Measurements from ENCODE around the gene CD300A.
"Not testable (repeated sequence)": the region's sequence is repeated elsewhere in the genome, so short reads cannot be mapped to it uniquely, and the experiment has no call there.

CD300A gene

GRCh38 chr17:74478420-74479100 is 12.1 kb downstream of the CD300A start:
- DNase-seq (ENCODE audit: low read depth in 3 of 3, low spot score in 1 of 3), result no peak

- no peak for DNase-seq (ENCODE audit: low read depth in 3 of 3, low spot score in 1 of 3)
Observed at GRCh38 chr17:74480290-74480689, 13.9 kb downstream of the CD300A start.

GRCh38 chr17:74481621-74482020 is 15.2 kb downstream of the CD300A start:
- no peak for DNase-seq (ENCODE audit: low read depth in 3 of 3, low spot score in 1 of 3)

GRCh38 chr17:74484066-74484465 is 17.6 kb downstream of the CD300A start:
- no peak for DNase-seq (ENCODE audit: low read depth in 3 of 3, low spot score in 1 of 3)

GRCh38 chr17:74485022-74485743 is 18.7 kb downstream of the CD300A start:
- no peak for DNase-seq (ENCODE audit: low read depth in 3 of 3, low spot score in 1 of 3)

- DNase-seq (ENCODE audit: low read depth in 3 of 3, low spot score in 1 of 3), result no peak
Observed at GRCh38 chr17:74485841-74486240, 19.4 kb downstream of the CD300A start.

- DNase-seq (ENCODE audit: low read depth in 3 of 3, low spot score in 1 of 3), result not testable (repeated sequence)
Observed at GRCh38 chr17:74488276-74488675, 21.8 kb downstream of the CD300A start.

- no peak for DNase-seq (ENCODE audit: low read depth in 3 of 3, low spot score in 1 of 3)
Observed at GRCh38 chr17:74490716-74491115, 24.3 kb downstream of the CD300A start.

GRCh38 chr17:74491626-74492025 is 25.2 kb downstream of the CD300A start:
- no peak for DNase-seq (ENCODE audit: low read depth in 3 of 3, low spot score in 1 of 3)

GRCh38 chr17:74493331-74493833 is 26.9 kb downstream of the CD300A start:
- DNase-seq (ENCODE audit: low read depth in 3 of 3, low spot score in 1 of 3), result peak in 2 of 3 donors; percentile 32 to 55

GRCh38 chr17:74497471-74497870 is 31.0 kb downstream of the CD300A start:
- DNase-seq (ENCODE audit: low read depth in 3 of 3, low spot score in 1 of 3), result no peak

GRCh38 chr17:74499992-74500391 is 33.6 kb downstream of the CD300A start:
- DNase-seq (ENCODE audit: low read depth in 3 of 3, low spot score in 1 of 3), result no peak

- DNase-seq (ENCODE audit: low read depth in 3 of 3, low spot score in 1 of 3), result no peak
Observed at GRCh38 chr17:74502861-74503260, 36.4 kb downstream of the CD300A start.

- not testable (repeated sequence) for DNase-seq (ENCODE audit: low read depth in 3 of 3, low spot score in 1 of 3)
Observed at GRCh38 chr17:74503949-74504348, 37.5 kb downstream of the CD300A start.

GRCh38 chr17:74508156-74508555 is 41.7 kb downstream of the CD300A start:
- DNase-seq (ENCODE audit: low read depth in 3 of 3, low spot score in 1 of 3), result no peak

GRCh38 chr17:74512036-74512435 is 45.6 kb downstream of the CD300A start:
- DNase-seq (ENCODE audit: low read depth in 3 of 3, low spot score in 1 of 3), result no peak

GRCh38 chr17:74512624-74513091 is 46.2 kb downstream of the CD300A start:
- no peak for DNase-seq (ENCODE audit: low read depth in 3 of 3, low spot score in 1 of 3)

GRCh38 chr17:74513987-74514631 is 47.7 kb downstream of the CD300A start:
- DNase-seq (ENCODE audit: low read depth in 3 of 3, low spot score in 1 of 3), result no peak

- no peak for DNase-seq (ENCODE audit: low read depth in 3 of 3, low spot score in 1 of 3)
Observed at GRCh38 chr17:74514632-74515334, 48.3 kb downstream of the CD300A start.

GRCh38 chr17:74515941-74516340 is 49.5 kb downstream of the CD300A start:
- no peak for DNase-seq (ENCODE audit: low read depth in 3 of 3, low spot score in 1 of 3)

Measured in stimulated activated CD4-positive, alpha-beta T cell treated with anti-CD3 and anti-CD28 coated beads, TNF-alpha, amount 100 ng/mL, for 1 hour (primary cell).